Epithelial cell of esophagus (primary cell): ENCODE results near the gene SMOC1.

Experiments
- DNase-seq: peaks from one replicate; pipeline ENCODE4 v3.0.0; 2010; ENCODE audit warnings: low read depth
- H3K4me3 ChIP-seq: 2 replicates; pipeline ENCODE4 v1.5.1; 2011; ENCODE audit warnings: mild to moderate bottlenecking, low read length, control low read depth
- CTCF ChIP-seq: IDR thresholded peaks from 2 replicates; pipeline ENCODE4 v1.5.1; 2011; ENCODE audit warnings: low read depth, mild to moderate bottlenecking, low read length, control low read depth, inconsistent platforms; ENCODE audit not compliant: insufficient read depth; ENCODE audit errors: missing control alignments

Gene SMOC1

GRCh38 chr14:70052990-70053389 is 173.8 kb downstream of the SMOC1 start:
- no peak overlapping the region for H3K4me3 ChIP-seq
- DNase-seq, result peak; percentile 61
- TF ChIP-seq CTCF, result no peak

DNA sequence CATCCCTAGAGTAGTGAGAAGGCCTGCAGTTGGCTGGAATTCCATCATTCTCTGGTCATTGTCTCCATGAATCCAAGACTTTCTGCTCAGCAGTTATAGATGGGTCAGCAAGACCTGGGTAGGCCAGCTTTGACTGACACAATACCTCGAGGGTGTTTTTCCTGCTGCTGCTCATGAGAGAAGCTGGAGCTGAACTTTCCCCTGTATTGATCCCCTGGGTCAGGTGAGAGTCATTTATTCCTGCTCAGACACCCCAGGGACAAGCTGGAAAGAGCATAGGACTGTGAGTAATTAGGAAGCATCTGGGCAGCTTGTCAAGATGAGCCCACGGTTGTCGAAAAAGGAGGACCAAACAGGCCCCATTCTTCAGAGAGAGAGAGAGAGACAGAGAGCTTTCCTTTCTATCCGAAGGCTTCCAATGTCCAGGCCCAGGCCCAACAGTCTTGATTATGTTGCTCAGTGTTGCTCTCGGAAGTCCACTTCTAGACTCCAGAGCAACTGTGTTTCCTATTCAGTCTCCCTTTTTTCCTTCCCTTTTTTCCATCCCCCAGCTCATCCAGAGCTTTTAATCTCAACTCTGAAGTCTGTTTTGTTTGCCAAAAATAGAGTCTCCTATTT is 178.4 kb downstream of the SMOC1 start:
- H3K4me3 ChIP-seq, result no peak overlapping the region
- TF ChIP-seq CTCF, result no peak
- DNase-seq, result no peak

DNA sequence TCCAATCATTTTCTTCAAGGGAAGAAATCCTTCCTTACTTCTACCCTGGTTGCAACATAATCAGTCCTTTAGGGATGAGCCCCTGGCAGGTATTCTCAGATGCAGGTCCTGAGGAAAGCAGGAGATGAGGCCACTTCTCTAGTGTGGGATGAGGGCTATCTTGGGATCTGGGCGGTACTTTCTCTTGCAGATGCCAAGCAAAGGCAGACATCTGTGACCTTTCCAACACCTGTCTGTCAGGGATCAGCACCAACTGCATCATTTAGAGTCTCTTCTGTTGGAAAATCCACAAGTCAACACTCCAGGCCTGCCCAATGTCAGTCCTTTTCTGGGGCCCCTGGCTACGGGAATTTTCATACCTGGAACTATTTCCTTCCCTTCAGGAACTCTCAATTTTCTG is 180.3 kb downstream of the SMOC1 start:
- no peak for DNase-seq
- no peak for TF ChIP-seq CTCF
- H3K4me3 ChIP-seq, result no peak overlapping the region

- no peak for TF ChIP-seq CTCF
- peak; percentile 75 for DNase-seq
- no peak overlapping the region for H3K4me3 ChIP-seq
Observed at GRCh38 chr14:70061108-70061507, 181.9 kb downstream of the SMOC1 start.

- TF ChIP-seq CTCF, result no peak
- no peak for DNase-seq
- H3K4me3 ChIP-seq, result no peak overlapping the region
Observed at GRCh38 chr14:70064136-70064865, 185.1 kb downstream of the SMOC1 start.

DNA sequence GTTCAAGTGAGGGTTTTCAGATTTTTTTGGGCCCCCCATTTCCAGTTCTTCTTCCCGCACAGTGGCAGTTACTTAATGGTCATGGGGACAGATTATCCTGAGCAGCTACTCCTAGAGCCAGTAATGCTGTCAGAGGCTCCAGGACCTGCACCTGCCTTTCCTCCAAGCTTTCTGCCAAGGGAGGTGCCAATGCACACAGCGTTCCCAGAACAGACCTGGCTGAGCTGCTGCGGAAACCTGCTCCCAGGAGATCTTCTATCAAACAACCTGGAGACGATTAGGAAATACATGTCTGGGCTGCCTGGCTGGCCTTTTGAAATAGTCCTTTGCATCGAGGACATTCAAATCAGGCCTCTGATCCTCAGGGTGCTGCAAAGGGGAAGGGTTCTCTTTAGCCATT is 188.6 kb downstream of the SMOC1 start:
- TF ChIP-seq CTCF, result no peak
- DNase-seq, result no peak
- no peak overlapping the region for H3K4me3 ChIP-seq

DNA sequence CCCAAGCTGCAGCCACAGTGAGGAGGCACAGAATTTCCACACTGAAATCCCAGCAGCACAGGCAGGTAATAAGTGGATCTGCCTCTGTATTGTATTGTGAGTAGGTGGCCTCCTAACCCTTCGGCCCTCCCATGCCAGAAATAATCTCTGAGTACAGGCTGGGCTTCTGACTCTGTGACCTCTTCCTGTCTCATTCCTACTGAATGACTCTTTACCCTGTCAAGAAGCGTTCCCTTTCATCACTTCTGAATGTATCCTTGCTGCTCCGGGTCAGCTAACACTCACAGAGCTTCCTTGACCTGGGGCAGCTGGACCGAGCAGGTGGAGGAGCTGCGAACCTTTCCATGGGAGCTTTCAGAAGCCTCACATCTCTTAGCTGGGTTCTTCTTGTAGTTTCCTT is 190.0 kb downstream of the SMOC1 start:
- peak; percentile 7 for DNase-seq
- no peak overlapping the region for H3K4me3 ChIP-seq
- no peak for TF ChIP-seq CTCF
